Loucy (cell line): ENCODE data around the gene MZF1.

ENCODE experiments used
- H2AFZ ChIP-seq: fragments of 200-600 bp; sonication (generic); 2 replicates; pipeline ENCODE4 v1.6.0; 2016; ENCODE audit warnings: antibody characterized with exemption, mild to moderate bottlenecking, low read length, moderate library complexity
- H3F3A ChIP-seq: fragments of 200-600 bp; 2 replicates; pipeline ENCODE4 v1.6.0; 2016; ENCODE audit warnings: antibody characterized with exemption, low read depth, mild to moderate bottlenecking
- H3K27me3 ChIP-seq: fragments of 200-600 bp; sonication (generic); 2 replicates; pipeline ENCODE4 v1.6.1; 2014; ENCODE audit warnings: low read length, mild to moderate bottlenecking; ENCODE audit not compliant: insufficient read depth, poor library complexity, severe bottlenecking
- H3K36me3 ChIP-seq: fragments of 200-600 bp; sonication (generic); 2 replicates; pipeline ENCODE4 v1.6.1; 2016; ENCODE audit warnings: low read length; ENCODE audit not compliant: insufficient read depth
- H3K4me1 ChIP-seq: fragments of 200-600 bp; sonication (generic); 2 replicates; pipeline ENCODE4 v1.5.1; 2014; ENCODE audit warnings: low read length, mild to moderate bottlenecking; ENCODE audit not compliant: insufficient read depth, poor library complexity, severe bottlenecking
- H3K4me2 ChIP-seq: fragments of 200-600 bp; sonication (generic); 2 replicates; pipeline ENCODE4 v1.6.0; 2014; ENCODE audit warnings: antibody characterized with exemption, low read length, low read depth, mild to moderate bottlenecking; ENCODE audit not compliant: poor library complexity, severe bottlenecking
- H3K4me3 ChIP-seq: fragments of 200-600 bp; sonication (generic); 2 replicates; pipeline ENCODE4 v1.5.1; 2014; ENCODE audit warnings: low read length, mild to moderate bottlenecking, mixed read lengths; ENCODE audit not compliant: poor library complexity, severe bottlenecking
- H3K79me2 ChIP-seq: fragments of 200-600 bp; sonication (generic); 2 replicates; pipeline ENCODE4 v1.6.1; 2014; ENCODE audit warnings: low read length; ENCODE audit not compliant: insufficient read depth
- H3K9ac ChIP-seq: fragments of 200-600 bp; sonication (generic); 2 replicates; pipeline ENCODE4 v1.6.0; 2014; ENCODE audit warnings: mild to moderate bottlenecking, low read depth, low read length, moderate library complexity; ENCODE audit not compliant: poor library complexity, severe bottlenecking
- H3K9me2 ChIP-seq: fragments of 200-600 bp; sonication (generic); replicated peaks from 2 replicates; pipeline ENCODE4 v1.6.1; 2016; ENCODE audit warnings: low read depth, low read length, mixed read lengths
- H3K9me3 ChIP-seq: fragments of 200-600 bp; sonication (generic); 2 replicates; pipeline ENCODE4 v1.6.1; 2014; ENCODE audit warnings: mild to moderate bottlenecking, antibody characterized with exemption, low read length, low read depth; ENCODE audit not compliant: insufficient read depth
- H4K20me1 ChIP-seq: fragments of 200-600 bp; sonication (generic); 2 replicates; pipeline ENCODE4 v1.6.0; 2014; ENCODE audit warnings: antibody characterized with exemption, low read length, mild to moderate bottlenecking; ENCODE audit not compliant: insufficient read depth, poor library complexity, severe bottlenecking
- CTCF ChIP-seq: fragments of 200-600 bp; sonication (generic); conservative IDR thresholded peaks from 2 replicates; pipeline ENCODE4 v1.5.1; 2014; ENCODE audit warnings: mild to moderate bottlenecking, antibody characterized with exemption, low read length
- EZH2phosphoT487 ChIP-seq: fragments of 200-600 bp; IDR thresholded peaks from 2 replicates; pipeline ENCODE4 v1.6.1; 2018; ENCODE audit warnings: antibody characterized with exemption, mild to moderate bottlenecking, moderate library complexity, borderline replicate concordance

The MZF1 gene

DNA sequence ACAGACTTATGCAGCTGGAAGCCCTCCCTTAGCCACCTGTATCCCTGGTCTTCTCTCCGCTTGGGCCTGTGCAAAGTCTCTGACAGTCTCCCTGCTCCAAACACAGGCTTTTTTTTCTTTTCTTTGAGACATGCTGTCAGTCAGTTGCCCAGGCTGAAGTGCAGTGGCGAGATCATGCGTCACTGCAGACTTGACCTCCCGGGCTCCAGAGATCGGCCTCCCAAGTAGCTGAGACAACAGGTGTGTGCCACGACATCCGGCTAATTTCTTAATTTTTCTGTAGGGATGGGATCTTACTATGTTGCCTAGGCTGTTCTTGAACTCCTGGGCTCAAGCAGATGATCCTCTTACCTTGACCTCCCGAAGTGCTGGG, 1.6 kb downstream of the MZF1 start:
- Histone ChIP-seq H3K9me2 (no peaks in the 10 kb centered on the region), H4K20me1 (no peaks in the 10 kb centered on the region), H3K4me3 (peak overlapping the region; percentile 84), H3K4me2 (peak overlapping the region; percentile 91), H3K79me2 (no peaks in the 10 kb centered on the region; the same call in 1 of the 2 replicates), H3K9ac (no peak overlapping the region), H2AFZ (no peak overlapping the region), H3K27me3 (no peaks in the 10 kb centered on the region), H3K36me3 (no peaks in the 10 kb centered on the region), H3K4me1 (peaks cover 34% of the 10 kb centered on the region), H3K9me3 (no peaks in the 10 kb centered on the region), H3F3A (peaks cover 7% of the 10 kb centered on the region; the same call in 1 of the 2 replicates)
- TF ChIP-seq EZH2phosphoT487, result no peak

DNA sequence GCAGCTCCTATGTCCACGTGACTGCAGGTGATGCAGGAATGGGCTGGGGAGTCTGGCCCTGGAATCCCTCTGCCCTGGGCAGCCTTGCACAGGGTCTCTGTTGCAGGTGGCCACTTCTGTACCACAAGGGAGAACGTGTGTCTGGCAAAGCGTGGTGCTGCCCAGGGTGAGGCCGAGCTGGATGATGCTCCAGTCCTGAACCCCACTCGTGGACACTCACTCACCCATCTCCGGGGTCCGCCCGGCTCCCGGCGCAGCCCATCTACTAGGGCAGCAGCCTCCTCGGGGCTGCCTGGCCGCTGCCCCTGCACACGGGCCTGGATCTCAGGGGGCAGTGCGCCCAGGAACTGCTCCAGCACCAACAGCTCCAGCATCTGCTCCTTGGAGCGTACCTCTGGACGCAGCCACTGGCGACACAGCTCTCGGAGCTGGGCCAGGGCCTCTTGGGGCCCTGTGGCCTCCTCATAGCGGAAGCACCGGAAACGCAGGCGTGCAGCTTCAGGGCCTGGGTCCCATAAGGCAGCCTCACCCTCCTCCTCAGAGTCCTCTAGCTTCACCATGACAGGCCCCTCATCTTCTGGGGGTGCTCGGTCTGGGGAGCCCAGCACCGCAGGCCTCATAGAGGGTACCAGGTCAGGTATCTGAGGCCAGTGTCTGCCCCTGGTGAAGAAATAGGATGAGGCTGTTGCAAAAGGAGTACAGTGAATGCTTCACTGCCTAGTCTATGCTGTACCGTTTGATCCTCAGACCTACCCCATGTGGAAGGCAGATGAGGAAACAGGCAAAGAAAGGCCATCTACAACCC, 2.2 kb downstream of the MZF1 start:
- H3K9me2 ChIP-seq, result no peaks in the 10 kb centered on the region
- no peak overlapping the region for H3K9ac ChIP-seq
- H3K4me1 ChIP-seq, result peaks cover 33% of the 10 kb centered on the region
- no peaks in the 10 kb centered on the region for H3K27me3 ChIP-seq
- no peak overlapping the region for H2AFZ ChIP-seq
- no peak overlapping the region for H3K4me3 ChIP-seq
- H3K79me2 ChIP-seq, result no peaks in the 10 kb centered on the region; the same call in 1 of the 2 replicates
- no peaks in the 10 kb centered on the region for H3K36me3 ChIP-seq
- peaks cover 7% of the 10 kb centered on the region; the same call in 1 of the 2 replicates for H3F3A ChIP-seq
- TF ChIP-seq CTCF, result no peak
- TF ChIP-seq EZH2phosphoT487, result no peak
- H3K4me2 ChIP-seq, result peak overlapping the region; percentile 91
- no peaks in the 10 kb centered on the region for H3K9me3 ChIP-seq
- H4K20me1 ChIP-seq, result no peaks in the 10 kb centered on the region

GRCh38 chr19:58569943-58570670, 3.0 kb downstream of the MZF1 start:
- H3K4me3 ChIP-seq, result no peak overlapping the region
- peaks cover 30% of the 10 kb centered on the region for H3K4me1 ChIP-seq
- 0 out of 2 replicates have a peak, but pooled peaks cover 7% of the 10 kb centered on the region for H3F3A ChIP-seq
- H3K9me3 ChIP-seq, result no peaks in the 10 kb centered on the region
- no peaks in the 10 kb centered on the region for H3K36me3 ChIP-seq
- H3K4me2 ChIP-seq, result no peak overlapping the region
- no peak for TF ChIP-seq EZH2phosphoT487
- no peak for TF ChIP-seq CTCF
- no peaks in the 10 kb centered on the region for H3K9me2 ChIP-seq
- no peak overlapping the region for H3K9ac ChIP-seq
- no peaks in the 10 kb centered on the region for H3K79me2 ChIP-seq
- H2AFZ ChIP-seq, result no peak overlapping the region
- no peaks in the 10 kb centered on the region for H3K27me3 ChIP-seq
- no peaks in the 10 kb centered on the region for H4K20me1 ChIP-seq
